Fibroblast of gingiva (primary cell): ENCODE results near the gene SMAD2.

Source experiments
- DNase-seq: peaks from one replicate; pipeline ENCODE4 v3.0.0-alpha.2; 2011; ENCODE audit warnings: low read depth

Gene SMAD2

DNA sequence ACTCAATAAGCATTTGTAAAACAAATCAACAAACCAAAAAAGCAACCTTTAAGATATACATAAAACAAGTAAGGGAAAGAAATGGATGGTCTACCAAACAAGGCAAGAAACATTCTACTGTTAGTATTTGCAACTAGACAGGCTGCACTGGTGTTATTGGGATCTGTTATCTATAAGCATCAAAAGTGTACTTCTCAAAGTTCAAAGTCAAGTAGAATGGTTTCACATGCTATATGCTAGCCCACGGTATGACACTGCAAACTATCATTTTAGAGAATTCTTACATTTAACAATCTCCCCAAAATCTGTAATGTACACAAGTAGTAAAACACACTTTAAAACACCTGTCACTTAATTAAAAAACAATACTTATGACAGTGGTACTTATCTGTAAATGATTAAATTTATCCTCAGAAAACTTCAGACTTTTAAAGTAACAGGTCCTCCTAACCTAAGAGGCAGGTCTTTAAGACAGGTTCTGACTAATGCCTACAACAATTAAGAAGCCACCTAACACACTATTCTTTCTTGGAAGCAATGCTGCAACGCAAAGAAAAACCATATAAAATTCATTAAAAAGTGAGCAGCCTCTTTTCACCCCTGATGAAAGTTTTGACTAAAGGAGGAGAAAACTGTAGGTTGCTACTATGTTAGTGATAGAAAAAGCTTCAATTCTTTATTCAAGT is 34.8 kb downstream of the SMAD2 start:
- no peak for DNase-seq

GRCh38 chr18:47893939-47894699 is 36.3 kb downstream of the SMAD2 start:
- DNase-seq: no peak

DNA sequence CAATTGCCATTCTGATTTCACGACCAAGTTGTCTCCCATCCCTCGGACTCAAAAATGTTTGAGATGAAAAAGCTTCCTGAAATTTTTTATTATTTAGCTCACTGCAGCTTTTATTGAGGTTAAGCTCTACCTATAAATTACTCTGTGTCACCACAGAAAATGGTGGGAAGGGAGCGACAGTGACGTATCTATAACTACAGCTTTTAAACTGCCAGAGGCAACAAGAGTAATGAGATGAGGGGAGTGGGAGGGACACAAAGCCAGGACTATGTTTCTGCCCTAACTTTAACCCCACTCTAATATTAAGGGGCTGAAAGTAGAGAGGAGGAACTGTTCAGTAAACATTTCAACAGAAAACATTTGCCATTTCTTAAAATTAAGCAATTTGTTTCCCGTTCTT is 37.4 kb downstream of the SMAD2 start:
- DNase-seq: no peak

DNA sequence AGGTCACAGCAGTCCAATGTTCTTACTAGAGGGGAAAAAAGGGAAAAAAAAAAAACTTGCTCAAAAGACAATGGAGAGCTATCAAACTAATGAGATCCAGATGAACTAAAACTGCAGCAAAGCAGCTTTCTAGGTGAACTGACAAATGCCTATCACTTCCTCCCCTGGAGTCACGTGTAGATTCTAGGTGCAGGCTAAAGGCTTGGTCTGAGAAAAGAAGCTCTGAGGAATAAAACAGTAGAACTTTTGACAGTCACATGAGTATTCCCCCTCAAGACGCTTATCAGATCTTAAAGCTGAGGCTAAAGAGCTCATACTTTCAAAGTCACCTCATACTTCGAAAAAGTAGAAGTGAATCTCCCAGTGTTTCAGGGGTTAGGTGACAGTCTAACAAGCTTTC is 42.3 kb downstream of the SMAD2 start:
- no peak for DNase-seq

- DNase-seq: no peak
Observed at GRCh38 chr18:47887227-47887626, 43.2 kb downstream of the SMAD2 start.

DNA sequence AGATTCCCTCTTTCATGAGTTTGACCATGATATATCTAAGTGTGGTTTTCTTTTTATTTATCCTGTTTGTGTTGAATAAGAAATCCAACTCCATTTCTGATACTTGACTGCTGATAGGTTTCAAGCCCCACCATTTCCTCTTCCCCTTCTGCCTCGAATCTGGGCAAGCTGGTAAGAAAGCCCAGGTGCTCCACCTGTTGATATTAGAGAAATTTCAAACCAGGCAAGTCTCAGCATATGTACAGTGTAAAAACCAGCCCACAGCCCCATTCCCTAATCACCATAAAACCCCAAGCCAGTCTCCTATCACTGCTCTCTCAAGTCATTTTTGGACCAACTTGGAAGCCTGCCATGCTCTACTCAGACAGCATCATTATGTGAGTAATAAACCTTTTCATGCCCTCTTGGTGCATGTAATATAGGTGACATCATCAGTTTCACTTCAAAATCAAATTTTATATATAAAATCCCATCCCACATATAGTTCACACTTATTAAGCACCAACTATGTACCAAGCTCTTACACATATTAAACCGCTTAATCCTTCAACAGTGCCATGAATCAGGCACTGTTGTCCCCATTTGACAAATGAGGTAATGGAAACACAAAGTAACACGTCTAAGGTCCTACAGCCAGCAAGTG is 46.6 kb downstream of the SMAD2 start:
- DNase-seq: no peak

GRCh38 chr18:47882641-47883040 is 47.8 kb downstream of the SMAD2 start:
- peak; percentile 73 for DNase-seq

GRCh38 chr18:47881752-47882455 is 48.6 kb downstream of the SMAD2 start:
- peak; percentile 63 for DNase-seq

DNA sequence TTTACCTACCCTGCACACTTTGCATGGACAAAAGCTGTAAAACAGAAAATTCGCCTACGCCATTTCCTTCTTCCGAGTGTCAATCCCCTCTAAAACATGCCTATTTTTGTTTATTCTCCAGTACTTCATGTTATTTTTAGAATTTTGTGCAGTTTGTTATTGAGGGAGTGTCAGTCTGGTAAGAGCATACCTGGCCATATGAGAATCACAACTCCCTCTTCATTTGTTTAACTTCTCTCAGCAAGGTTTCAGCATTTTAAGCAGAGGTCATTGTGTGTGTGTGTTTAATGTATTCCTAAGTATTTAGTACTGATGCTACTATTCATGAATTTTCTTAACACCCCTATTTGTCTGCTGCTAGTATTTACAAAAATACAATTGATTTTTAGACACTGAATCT is 49.4 kb downstream of the SMAD2 start:
- no peak for DNase-seq

GRCh38 chr18:47877892-47878291 is 52.6 kb downstream of the SMAD2 start:
- no peak for DNase-seq

GRCh38 chr18:47876813-47877212 is 53.6 kb downstream of the SMAD2 start:
- DNase-seq: no peak

GRCh38 chr18:47873625-47874024 is 56.8 kb downstream of the SMAD2 start:
- DNase-seq: no peak

DNA sequence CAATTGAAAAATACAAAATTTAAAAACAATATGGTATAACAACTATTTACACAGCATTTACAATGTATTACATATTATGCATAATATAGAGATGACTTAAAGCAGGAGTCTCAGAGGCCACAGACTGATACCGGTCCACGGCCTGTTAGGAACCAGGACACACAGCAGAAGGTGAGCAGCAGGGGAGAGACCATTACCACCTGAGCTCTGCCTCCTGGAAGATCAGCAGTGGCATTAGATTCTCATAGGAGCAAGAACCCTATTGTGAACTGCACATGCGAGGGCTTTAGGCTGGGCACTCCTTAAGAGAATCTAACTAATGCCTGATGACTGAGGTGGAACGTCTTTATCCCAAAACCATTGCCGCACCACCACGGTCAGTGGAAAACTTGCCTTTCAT is 58.0 kb downstream of the SMAD2 start:
- no peak for DNase-seq

- DNase-seq: no peak
Observed at GRCh38 chr18:47871288-47871687, 59.2 kb downstream of the SMAD2 start.

DNA sequence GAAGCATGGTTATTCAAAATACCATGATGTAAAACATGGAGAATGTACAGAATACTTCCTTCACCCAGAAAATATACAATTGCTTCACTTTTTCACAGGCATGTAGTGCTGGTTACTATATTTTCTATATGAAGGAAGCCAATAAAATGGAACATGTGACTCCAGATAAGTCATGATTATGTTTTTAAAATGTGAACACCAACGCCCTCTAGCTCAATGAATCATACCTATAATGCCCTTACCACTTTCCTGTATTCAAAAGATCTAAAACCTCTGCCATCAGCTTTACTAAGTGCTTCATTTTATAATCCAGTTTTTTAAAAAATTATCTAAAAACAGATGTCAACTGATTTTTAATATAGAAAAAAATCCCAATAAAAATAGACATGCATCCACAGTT is 59.9 kb downstream of the SMAD2 start:
- no peak for DNase-seq

DNA sequence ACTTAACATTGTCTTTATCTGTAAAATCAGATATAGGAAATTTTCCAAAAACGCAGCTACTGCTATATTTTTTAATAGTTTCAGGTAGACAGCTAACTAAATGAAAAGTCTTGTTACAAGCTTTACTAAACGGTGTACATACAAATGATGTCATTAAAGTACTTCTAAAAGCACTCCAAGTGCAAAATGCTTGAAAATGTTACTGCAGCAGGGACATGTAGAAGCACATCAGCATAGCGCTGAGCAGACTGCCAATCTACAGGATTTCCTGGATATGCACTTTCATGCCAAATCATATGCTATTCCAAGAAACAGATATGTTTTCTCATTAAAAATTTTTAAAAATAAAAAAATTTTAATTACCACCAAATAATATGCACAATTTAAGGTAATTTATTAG is 61.7 kb downstream of the SMAD2 start:
- DNase-seq: no peak

GRCh38 chr18:47865183-47865582 is 65.3 kb downstream of the SMAD2 start:
- DNase-seq: no peak

DNA sequence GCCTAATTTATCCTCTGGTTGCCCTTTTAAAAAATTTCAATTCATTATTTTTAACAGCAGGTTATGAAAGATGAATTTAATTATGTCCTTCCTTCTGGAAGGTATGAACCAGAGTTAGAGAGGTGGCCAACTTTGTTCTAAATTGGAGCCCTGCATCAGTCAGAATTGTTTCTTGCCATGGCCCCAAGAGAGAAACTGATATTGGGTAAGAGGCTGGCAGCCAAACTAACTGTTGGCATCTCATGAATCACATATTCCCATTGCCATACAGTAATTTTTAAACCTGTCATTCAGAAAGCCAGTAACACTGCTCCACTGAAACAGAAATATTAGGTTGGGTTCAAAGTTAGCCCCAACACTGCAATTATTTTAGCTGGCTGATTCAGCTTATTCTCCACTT is 67.4 kb downstream of the SMAD2 start:
- peak; percentile 72 for DNase-seq

DNA sequence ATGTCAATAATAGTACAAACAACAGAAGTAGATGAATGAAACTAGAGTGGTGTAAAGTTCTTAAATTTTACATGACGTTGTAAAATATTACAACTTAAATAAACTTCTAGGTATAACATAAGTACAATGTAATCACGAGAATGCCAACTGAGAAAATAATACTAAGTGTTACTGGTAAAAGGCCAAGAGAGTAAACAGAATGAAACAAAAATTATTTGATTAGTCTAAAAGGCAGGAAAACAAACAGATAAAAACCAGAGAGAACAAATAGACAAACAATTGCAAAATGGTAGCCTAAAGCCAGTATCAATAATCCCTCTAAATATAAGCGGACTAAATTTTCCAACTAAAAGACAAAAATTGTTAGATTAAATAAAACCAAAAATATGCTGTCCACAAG is 71.9 kb downstream of the SMAD2 start:
- no peak for DNase-seq

GRCh38 chr18:47847635-47848034 is 82.8 kb downstream of the SMAD2 start:
- peak; percentile 37 for DNase-seq

DNA sequence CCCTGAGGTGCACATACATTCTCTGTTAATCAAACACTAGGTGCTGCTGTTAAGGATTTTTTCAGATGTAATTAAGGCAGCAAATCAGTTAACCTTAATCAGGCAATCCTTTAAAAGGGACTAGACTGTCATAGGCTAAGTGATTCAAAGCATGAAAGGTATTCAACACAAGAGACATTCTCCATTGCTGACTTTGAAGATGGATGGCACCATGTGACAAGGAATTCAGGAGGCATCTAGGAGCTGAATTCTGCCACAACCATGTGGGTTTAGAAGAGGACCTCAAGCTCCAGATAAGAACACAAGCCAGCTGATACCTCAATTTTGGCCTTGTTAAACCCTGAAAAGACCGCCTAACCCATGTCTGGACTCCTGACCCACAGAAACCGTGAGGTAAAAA is 84.0 kb downstream of the SMAD2 start:
- no peak for DNase-seq

DNA sequence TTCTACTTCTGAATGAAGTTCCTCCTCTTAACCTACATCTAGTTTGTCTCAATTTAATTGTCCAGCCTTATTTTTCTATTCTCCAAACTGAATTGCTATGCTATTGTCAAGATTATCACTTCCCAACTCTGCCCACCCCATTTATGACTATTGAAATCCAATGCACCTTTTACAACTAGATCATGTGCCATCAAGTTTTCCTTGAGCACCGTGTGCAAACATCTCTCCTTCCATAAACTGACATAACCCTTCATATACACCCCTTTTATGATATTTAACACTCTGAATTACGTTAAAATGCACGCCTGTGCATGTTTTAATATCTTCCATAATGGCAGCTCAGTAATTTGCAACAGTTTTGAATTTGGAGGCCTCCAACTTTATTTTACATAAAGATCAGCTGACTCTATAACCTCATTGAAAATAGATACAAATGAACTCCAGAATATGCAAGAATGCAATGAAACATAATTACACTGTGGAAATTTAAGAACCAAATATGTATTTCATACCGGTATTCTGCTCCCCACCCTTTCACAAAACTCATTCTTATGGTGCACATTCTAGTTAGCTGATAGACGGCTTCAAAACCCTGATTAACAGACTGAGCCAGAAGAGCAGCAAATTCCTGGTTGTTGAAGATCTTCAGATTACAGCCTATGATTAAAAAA is 85.5 kb downstream of the SMAD2 start:
- no peak for DNase-seq
